ENCODE data around the gene SLC25A13. TPM values are rescaled to one million over a fixed set of nuclear protein-coding genes. Genes with fewer than 3 reads are reported as not detected.

Gene SLC25A13
- total RNA-seq, 2 donors from 2014 or later = 13.0 to 17.1 TPM

DNA sequence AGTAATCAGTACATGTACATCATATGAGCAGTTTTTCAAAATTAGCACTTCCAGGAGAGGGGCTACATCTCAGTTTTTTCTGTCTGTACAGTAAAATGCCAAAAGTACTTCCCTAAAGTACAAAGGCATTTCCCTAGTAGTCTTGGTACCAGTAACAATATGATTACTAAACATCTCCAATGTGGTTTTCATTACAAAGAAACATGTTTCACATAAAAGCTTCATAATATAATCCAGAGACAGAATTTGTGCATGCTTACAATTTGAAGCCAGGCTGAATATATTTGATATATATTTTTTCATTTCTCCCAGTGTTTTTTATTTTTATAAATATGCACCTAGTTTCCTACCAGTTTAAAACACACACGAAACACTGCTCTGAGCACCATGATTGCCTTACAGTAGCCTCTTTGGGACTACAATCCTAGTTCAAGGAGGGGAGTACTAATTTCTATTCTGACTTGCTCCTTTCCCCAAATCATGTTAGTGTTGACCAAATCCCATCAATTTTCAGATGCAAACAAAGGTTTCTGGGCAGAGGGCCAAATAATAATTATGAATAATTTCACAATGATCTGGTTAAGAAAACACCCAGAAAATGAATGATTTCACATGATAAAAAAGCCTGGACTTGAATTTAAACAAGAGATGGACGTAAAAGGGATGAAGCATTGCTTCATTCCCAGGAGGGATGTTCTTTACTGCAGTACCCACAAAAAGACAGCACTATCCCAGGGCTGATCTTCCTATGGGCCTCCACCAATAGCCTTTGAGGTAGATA, 201.3 kb downstream of the SLC25A13 start:
- Mint-ChIP-seq H3K27me3 (no peaks in the 10 kb centered on the region), H3K4me1 (no peaks in the 10 kb centered on the region), H3K27ac (no peak overlapping the region), H3K4me3 (no peak overlapping the region), H3K36me3 (ENCODE audit: low read depth) (peaks cover 9% of the 10 kb centered on the region)
- DNase-seq (no peak), ATAC-seq (no peak)
- H3K9me3 ChIP-seq (ENCODE audit: control insufficient read depth, low read length, poor library complexity, severe bottlenecking) = no peaks in the 10 kb centered on the region

DNA sequence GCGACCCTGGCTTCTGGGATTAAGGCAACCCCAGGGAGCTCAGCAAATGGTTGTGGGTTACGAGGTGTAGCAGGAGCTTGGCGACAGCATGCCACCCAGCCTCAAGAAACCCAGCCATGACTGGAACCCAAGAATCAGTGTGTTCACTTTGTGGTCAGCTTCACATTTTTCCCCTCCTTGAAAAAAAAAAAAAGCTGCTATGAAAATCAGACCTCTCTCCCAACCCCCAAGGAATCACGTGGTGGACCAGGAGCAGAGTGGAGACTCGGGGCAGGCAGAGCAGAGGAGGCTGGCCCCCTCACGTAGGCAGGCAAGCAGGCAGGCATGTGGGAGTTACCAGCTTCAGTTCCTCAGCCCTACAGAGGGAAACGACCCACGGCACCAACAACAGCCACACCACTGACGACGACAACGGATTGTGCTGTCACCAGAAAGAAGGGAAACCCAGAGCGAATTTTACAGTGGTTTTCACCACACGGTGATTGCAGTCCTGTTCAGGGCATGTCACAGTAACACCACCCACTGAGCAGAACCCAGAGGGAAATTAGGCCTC, 203.4 kb downstream of the SLC25A13 start:
- no peak for ATAC-seq

GRCh38 chr7:96116173-96116572, 205.7 kb downstream of the SLC25A13 start:
- Mint-ChIP-seq H3K4me3 (no peak overlapping the region), H3K4me1 (no peaks in the 10 kb centered on the region), H3K27ac (no peak overlapping the region), H3K27me3 (no peaks in the 10 kb centered on the region), H3K36me3 (ENCODE audit: low read depth) (peaks cover 5% of the 10 kb centered on the region)
- ATAC-seq = no peak
- no peak for DNase-seq
- H3K9me3 ChIP-seq (ENCODE audit: control insufficient read depth, low read length, poor library complexity, severe bottlenecking) = no peaks in the 10 kb centered on the region

More for the DNA sequence above, 203.4 kb downstream of the SLC25A13 start:
- Mint-ChIP-seq H3K36me3 (ENCODE audit: low read depth) (peaks cover 9% of the 10 kb centered on the region), H3K27ac (no peak overlapping the region), H3K27me3 (no peaks in the 10 kb centered on the region), H3K4me1 (no peaks in the 10 kb centered on the region), H3K4me3 (no peak overlapping the region)
- no peak for DNase-seq
- no peaks in the 10 kb centered on the region for H3K9me3 ChIP-seq (ENCODE audit: control insufficient read depth, low read length, poor library complexity, severe bottlenecking)

GRCh38 chr7:96114190-96114589, 207.7 kb downstream of the SLC25A13 start:
- Mint-ChIP-seq H3K27ac (no peak overlapping the region), H3K27me3 (no peaks in the 10 kb centered on the region), H3K36me3 (ENCODE audit: low read depth) (no peaks in the 10 kb centered on the region), H3K4me1 (no peaks in the 10 kb centered on the region), H3K4me3 (no peak overlapping the region)
- no peaks in the 10 kb centered on the region for H3K9me3 ChIP-seq (ENCODE audit: control insufficient read depth, low read length, poor library complexity, severe bottlenecking)
- DNase-seq (no peak), ATAC-seq (no peak)

- H3K9me3 ChIP-seq (ENCODE audit: control insufficient read depth, low read length, poor library complexity, severe bottlenecking) = no peaks in the 10 kb centered on the region
- no peaks in the 10 kb centered on the region for H3K36me3 Mint-ChIP-seq (ENCODE audit: low read depth)
- no peaks in the 10 kb centered on the region for H3K27me3 Mint-ChIP-seq
- no peaks in the 10 kb centered on the region for H3K4me1 Mint-ChIP-seq
- H3K27ac Mint-ChIP-seq = no peak overlapping the region
- H3K4me3 Mint-ChIP-seq = no peak overlapping the region
- DNase-seq (no peak), ATAC-seq (no peak)
Observed at GRCh38 chr7:96111405-96111804, 210.5 kb downstream of the SLC25A13 start.

- Mint-ChIP-seq H3K36me3 (ENCODE audit: low read depth) (no peaks in the 10 kb centered on the region), H3K4me1 (no peaks in the 10 kb centered on the region), H3K27ac (no peak overlapping the region), H3K27me3 (peaks cover 5% of the 10 kb centered on the region), H3K4me3 (no peak overlapping the region)
- ATAC-seq (no peak), DNase-seq (no peak)
- no peaks in the 10 kb centered on the region for H3K9me3 ChIP-seq (ENCODE audit: control insufficient read depth, low read length, poor library complexity, severe bottlenecking)
Observed at GRCh38 chr7:96104984-96105383, 216.9 kb downstream of the SLC25A13 start.

DNA sequence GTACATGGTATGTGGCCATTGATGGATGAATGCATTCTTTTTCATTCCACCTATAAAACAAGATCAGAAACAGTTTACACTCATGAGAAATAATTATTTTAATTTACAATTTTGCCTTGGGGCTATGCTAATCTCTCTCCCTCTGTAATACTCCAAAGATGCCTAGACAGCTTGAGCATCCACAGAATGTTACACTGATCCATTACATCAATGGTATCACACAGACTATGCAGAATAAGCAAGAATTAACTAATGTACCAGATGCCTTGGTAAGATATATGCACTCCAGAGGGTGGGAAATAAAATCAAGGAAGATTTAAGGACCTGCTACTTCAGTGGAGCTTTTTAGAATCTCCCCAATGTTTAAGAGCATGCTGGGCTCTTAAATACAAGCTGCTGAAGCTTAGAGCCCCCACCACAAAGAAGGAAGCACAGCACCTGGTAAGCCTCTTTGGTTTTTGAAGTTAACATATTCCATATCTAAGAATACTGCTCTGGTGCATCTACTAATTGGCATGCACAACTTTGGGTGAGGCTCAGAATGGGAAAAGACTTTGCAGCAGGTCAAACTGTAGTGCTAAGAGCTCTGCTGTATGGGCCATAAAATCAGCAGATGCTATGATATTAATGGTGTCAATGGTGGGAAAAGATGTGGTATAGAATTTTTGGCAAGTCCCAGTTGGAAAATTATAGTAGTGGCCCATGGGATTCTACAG, 219.6 kb downstream of the SLC25A13 start:
- Mint-ChIP-seq H3K27ac (no peak overlapping the region), H3K4me3 (no peak overlapping the region), H3K4me1 (no peaks in the 10 kb centered on the region), H3K36me3 (ENCODE audit: low read depth) (no peaks in the 10 kb centered on the region), H3K27me3 (peaks cover 17% of the 10 kb centered on the region)
- no peaks in the 10 kb centered on the region for H3K9me3 ChIP-seq (ENCODE audit: control insufficient read depth, low read length, poor library complexity, severe bottlenecking)
- no peak for DNase-seq
- no peak for ATAC-seq

DNA sequence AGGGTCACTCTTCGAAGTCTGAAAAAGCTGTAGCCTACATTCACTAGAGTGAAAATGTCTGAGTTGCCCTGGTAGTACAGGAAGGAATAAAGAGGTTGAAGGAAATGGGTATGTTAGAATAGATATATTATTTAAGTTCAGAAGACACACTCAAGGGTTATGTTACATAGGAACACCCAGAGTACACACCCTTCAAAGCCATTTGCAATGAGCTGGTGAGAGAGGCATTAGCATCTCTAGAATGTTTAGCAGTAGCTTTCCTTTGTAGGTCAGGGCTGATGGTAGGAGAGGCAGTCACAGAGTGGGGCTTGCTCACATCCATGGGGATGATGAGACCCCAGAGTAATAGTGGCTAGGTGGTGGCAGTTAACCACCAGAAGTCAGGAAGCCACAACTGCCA, 221.2 kb downstream of the SLC25A13 start:
- Mint-ChIP-seq H3K36me3 (ENCODE audit: low read depth) (no peaks in the 10 kb centered on the region), H3K4me3 (no peak overlapping the region), H3K27ac (no peak overlapping the region), H3K4me1 (no peaks in the 10 kb centered on the region), H3K27me3 (peaks cover 17% of the 10 kb centered on the region)
- no peaks in the 10 kb centered on the region for H3K9me3 ChIP-seq (ENCODE audit: control insufficient read depth, low read length, poor library complexity, severe bottlenecking)
- ATAC-seq (no peak), DNase-seq (no peak)

GRCh38 chr7:96097835-96098234, 224.1 kb downstream of the SLC25A13 start:
- Mint-ChIP-seq H3K36me3 (ENCODE audit: low read depth) (no peaks in the 10 kb centered on the region), H3K27ac (no peak overlapping the region), H3K4me1 (no peaks in the 10 kb centered on the region), H3K4me3 (no peak overlapping the region), H3K27me3 (peaks cover 25% of the 10 kb centered on the region)
- H3K9me3 ChIP-seq (ENCODE audit: control insufficient read depth, low read length, poor library complexity, severe bottlenecking) = no peaks in the 10 kb centered on the region
- ATAC-seq = no peak
- no peak for DNase-seq

DNA sequence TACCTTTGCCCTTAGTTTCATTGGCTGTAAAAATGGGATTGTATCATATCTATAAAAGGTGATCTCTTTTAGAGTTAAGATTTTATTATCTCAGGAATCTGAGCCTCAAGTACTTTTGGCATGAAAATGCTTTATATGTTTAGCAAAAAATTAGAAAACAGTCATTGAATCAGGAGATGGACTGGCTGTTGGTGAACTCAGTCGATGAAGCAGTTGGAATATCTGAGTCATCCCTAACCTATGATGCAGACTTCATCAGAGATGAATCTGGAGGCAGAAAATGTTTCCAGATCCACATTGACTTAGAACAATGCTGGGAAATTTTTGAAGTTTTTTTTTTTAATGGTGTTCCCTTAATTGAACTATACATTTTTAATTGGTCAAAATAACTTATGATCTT, 228.5 kb downstream of the SLC25A13 start:
- Mint-ChIP-seq H3K4me3 (no peak overlapping the region), H3K27ac (no peak overlapping the region), H3K27me3 (peaks cover 34% of the 10 kb centered on the region), H3K36me3 (ENCODE audit: low read depth) (no peaks in the 10 kb centered on the region), H3K4me1 (no peaks in the 10 kb centered on the region)
- ATAC-seq (no peak), DNase-seq (no peak)
- no peaks in the 10 kb centered on the region for H3K9me3 ChIP-seq (ENCODE audit: control insufficient read depth, low read length, poor library complexity, severe bottlenecking)

DNA sequence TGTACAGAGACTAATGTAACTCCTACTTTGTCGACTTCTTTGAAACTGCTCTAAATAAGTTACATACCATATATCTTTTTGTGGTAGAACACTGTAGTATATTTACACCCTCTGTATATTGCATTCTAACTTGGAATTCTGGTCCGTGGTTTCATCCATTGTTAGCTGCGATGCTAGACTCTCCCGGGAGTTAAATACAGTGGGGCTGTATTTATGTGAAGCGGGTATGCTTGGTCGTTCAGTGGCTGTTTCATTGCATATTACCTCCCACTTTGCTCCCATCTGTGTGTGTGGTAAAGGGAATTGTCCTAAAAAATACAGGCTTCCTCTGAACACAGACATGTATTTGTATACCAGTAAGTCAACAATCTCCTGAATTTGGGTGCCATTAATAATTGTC, 231.1 kb downstream of the SLC25A13 start:
- no peaks in the 10 kb centered on the region for H3K9me3 ChIP-seq (ENCODE audit: control insufficient read depth, low read length, poor library complexity, severe bottlenecking)
- Mint-ChIP-seq H3K4me1 (no peaks in the 10 kb centered on the region), H3K4me3 (no peak overlapping the region), H3K36me3 (ENCODE audit: low read depth) (no peaks in the 10 kb centered on the region), H3K27me3 (peaks cover 23% of the 10 kb centered on the region), H3K27ac (no peak overlapping the region)
- DNase-seq = no peak
- no peak for ATAC-seq

GRCh38 chr7:96089511-96089910, 232.4 kb downstream of the SLC25A13 start:
- H3K4me3 Mint-ChIP-seq = no peak overlapping the region
- H3K27me3 Mint-ChIP-seq = peaks cover 19% of the 10 kb centered on the region
- ATAC-seq (no peak), DNase-seq (no peak)
- no peaks in the 10 kb centered on the region for H3K4me1 Mint-ChIP-seq
- H3K9me3 ChIP-seq (ENCODE audit: control insufficient read depth, low read length, poor library complexity, severe bottlenecking) = no peaks in the 10 kb centered on the region
- no peaks in the 10 kb centered on the region for H3K36me3 Mint-ChIP-seq (ENCODE audit: low read depth)
- no peak overlapping the region for H3K27ac Mint-ChIP-seq

GRCh38 chr7:96088579-96088978, 233.3 kb downstream of the SLC25A13 start:
- no peaks in the 10 kb centered on the region for H3K4me1 Mint-ChIP-seq
- DNase-seq = no peak
- H3K36me3 Mint-ChIP-seq (ENCODE audit: low read depth) = no peaks in the 10 kb centered on the region
- no peak overlapping the region for H3K4me3 Mint-ChIP-seq
- H3K27ac Mint-ChIP-seq = no peak overlapping the region
- H3K9me3 ChIP-seq (ENCODE audit: control insufficient read depth, low read length, poor library complexity, severe bottlenecking) = no peaks in the 10 kb centered on the region
- no peak for ATAC-seq
- peaks cover 15% of the 10 kb centered on the region for H3K27me3 Mint-ChIP-seq
